ENCODE data around the gene PTCH1.

DNA sequence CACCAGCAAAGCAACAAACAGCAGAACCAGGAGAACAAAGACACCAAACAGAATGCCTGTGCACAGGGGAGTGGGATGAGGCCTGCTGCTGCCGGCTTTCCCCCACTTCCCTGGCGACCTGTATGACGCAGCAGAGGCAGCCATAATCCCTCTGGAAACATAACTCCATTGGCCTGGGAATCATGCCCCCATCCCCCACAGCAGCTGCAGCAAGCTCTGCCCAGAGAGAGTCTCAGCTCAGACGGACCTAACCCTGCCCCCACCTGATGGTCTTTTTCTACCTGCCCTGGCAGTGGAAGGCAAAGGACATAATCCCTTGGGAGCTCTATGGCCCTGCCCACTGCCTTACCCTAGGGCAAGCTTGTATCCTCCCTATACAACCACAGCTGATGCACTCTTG, 117.5 kb downstream of the PTCH1 start:
- TF ChIP-seq, protein P1, sequence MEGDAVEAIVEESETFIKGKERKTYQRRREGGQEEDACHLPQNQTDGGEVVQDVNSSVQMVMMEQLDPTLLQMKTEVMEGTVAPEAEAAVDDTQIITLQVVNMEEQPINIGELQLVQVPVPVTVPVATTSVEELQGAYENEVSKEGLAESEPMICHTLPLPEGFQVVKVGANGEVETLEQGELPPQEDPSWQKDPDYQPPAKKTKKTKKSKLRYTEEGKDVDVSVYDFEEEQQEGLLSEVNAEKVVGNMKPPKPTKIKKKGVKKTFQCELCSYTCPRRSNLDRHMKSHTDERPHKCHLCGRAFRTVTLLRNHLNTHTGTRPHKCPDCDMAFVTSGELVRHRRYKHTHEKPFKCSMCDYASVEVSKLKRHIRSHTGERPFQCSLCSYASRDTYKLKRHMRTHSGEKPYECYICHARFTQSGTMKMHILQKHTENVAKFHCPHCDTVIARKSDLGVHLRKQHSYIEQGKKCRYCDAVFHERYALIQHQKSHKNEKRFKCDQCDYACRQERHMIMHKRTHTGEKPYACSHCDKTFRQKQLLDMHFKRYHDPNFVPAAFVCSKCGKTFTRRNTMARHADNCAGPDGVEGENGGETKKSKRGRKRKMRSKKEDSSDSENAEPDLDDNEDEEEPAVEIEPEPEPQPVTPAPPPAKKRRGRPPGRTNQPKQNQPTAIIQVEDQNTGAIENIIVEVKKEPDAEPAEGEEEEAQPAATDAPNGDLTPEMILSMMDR (IDR thresholded peaks at IDR 0.05), result no peak
- no peak for TF ChIP-seq EZH2 (IDR thresholded peaks at IDR 0.05; ENCODE audit: borderline replicate concordance, insufficient read depth, low read depth, low read length, poor library complexity, severe bottlenecking)

Data from B cell (primary cell).